ENCODE results near the gene CYSTM1.

The CYSTM1 gene

DNA sequence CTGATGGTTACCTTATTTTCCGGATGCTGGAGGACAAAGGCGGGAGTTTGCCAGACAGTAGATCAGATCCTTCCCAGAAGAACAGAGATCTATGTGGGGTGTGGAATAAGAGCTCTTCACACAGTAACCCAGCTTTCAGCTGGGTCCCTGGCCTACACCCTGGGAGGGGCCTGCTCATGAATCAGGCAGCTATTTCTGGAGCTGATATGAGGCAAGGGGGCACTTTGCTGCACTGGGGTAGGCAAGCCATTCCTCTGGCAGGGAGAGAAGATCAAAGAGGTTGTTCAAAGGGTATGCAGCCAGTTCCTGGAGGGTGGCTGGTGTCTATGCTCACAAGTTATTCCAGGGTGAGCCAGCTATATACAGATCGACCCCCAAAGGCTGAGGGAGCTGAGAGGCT lies 48.6 kb downstream of the CYSTM1 start:
- no peak for DNase-seq (ENCODE audit: low spot score)
- TF ChIP-seq, protein P1, sequence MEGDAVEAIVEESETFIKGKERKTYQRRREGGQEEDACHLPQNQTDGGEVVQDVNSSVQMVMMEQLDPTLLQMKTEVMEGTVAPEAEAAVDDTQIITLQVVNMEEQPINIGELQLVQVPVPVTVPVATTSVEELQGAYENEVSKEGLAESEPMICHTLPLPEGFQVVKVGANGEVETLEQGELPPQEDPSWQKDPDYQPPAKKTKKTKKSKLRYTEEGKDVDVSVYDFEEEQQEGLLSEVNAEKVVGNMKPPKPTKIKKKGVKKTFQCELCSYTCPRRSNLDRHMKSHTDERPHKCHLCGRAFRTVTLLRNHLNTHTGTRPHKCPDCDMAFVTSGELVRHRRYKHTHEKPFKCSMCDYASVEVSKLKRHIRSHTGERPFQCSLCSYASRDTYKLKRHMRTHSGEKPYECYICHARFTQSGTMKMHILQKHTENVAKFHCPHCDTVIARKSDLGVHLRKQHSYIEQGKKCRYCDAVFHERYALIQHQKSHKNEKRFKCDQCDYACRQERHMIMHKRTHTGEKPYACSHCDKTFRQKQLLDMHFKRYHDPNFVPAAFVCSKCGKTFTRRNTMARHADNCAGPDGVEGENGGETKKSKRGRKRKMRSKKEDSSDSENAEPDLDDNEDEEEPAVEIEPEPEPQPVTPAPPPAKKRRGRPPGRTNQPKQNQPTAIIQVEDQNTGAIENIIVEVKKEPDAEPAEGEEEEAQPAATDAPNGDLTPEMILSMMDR (IDR thresholded peaks at IDR 0.05), result no peak
- Histone ChIP-seq H3K27ac (peak overlapping the region in 1 of 2 donors; percentile 2), H3K4me3 (no peak overlapping the region)

DNA sequence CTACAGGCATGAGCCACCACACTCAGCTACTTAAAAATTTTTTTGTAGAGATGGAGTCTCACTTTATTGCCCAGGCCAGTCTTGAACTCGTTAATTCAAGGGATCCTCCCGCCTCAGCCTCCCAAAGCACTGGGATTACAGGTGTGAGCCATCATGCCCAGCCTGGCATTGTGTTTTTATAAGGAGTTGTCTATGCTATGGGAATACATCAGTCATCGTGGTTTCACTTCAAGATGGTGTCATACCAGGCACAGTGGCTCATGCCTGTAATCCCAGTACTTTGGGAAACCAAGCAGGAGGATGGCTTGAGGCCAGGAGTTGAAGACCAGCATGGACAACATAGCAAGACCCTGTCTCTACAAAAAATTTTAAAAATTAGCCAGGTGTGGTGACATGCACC lies 49.7 kb downstream of the CYSTM1 start:
- TF ChIP-seq, protein P1 (IDR thresholded peaks at IDR 0.05), result no peak
- no peak overlapping the region for H3K4me3 ChIP-seq
- no peak overlapping the region for H3K27ac ChIP-seq
- no peak for DNase-seq (ENCODE audit: low spot score)

DNA sequence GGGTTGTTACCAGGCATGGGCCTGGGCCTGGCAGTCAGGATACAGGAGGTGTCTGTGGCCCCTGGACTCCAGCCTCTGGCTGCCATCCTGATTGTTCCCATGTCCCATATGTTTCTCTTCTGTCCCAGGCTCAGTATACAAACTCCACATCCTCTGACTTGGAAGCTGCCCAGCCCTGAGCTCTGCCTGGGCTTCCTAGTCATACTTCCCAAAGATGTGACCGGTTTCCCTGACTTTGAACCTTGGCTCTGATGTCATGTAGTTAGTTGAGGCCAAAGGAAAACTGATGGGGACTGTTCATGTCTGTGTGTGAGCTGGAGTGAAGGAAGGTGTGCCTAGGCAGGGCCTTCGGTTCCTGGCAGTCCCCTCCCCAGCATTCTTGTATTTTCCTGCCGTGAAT lies 50.4 kb downstream of the CYSTM1 start:
- TF ChIP-seq, protein P1 (IDR thresholded peaks at IDR 0.05), result no peak
- Histone ChIP-seq H3K27ac (no peak overlapping the region), H3K4me3 (no peak overlapping the region)
- no peak for DNase-seq (ENCODE audit: low spot score)

DNA sequence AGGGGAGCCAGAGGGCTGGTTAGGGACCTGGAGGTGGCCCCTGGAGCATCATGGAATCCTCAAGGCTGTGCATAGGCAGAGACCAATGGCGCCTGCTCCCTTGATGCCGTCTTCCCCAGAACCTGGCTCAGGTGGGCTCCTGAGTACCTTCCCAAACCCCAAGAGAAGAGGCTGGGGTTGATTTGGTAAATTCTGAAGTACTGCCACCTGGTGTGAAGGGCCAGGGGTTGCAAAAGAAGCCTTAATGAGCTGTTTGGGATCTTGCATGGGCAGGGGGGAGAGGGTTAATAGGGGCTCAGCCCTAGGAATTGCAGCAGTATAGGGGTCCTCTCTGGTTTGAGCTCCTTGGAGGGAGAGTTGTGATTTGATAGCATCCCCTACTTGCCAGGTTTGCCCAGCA lies 52.1 kb downstream of the CYSTM1 start:
- TF ChIP-seq, protein P1 (IDR thresholded peaks at IDR 0.05), result no peak
- DNase-seq (ENCODE audit: low spot score), result no peak
- Histone ChIP-seq H3K4me3 (no peak overlapping the region), H3K27ac (no peak overlapping the region)

DNA sequence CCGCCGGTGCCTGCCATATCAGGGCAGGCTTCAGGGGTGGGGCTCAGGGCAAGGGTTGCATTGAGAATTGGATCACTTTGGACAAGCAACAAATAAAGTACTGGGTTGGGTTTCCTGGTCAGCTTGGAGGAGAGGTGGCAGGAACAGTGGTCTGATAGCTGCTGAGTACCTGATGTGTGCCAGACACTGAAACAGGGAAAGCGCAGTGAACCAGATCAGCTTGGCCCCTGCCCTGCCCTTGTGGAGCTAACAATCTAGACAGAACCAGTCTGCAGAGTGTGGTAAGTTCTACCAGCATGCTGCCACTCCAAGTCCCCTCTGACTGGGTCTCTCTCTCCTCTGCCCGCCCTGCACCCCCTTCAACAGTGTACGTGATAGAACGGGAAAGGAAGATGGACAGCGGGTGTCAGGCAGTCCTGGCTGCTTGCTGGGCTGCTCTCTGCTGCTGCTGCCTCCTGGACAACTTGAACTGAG lies 53.4 kb downstream of the CYSTM1 start:
- H3K4me3 ChIP-seq, result no peak overlapping the region
- DNase-seq (ENCODE audit: low spot score), result no peak
- TF ChIP-seq, protein P1 (IDR thresholded peaks at IDR 0.05), result no peak
- no peak overlapping the region for H3K27ac ChIP-seq

DNA sequence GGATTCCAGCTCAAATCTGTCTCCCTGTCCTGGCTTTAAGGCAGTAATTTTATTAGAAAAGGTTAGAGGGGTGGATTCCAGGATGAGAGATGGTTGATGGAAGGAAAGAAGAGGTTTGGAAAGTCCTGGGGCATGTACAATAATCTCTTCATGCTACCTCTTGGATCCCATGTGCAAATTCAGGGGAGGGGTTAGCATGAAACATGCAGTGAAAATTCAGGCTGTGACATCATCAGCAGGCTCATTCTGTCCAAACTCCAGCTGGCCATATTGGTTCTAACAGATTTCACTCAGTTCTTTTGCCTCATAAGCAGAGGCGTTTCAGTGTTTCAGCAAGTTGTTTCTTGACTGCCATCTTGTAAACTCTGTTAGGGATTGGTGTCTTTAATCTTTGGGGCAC lies 55.4 kb downstream of the CYSTM1 start:
- Histone ChIP-seq H3K27ac (no peak overlapping the region), H3K4me3 (no peak overlapping the region)
- no peak for DNase-seq (ENCODE audit: low spot score)
- TF ChIP-seq, protein P1 (IDR thresholded peaks at IDR 0.05), result no peak

DNA sequence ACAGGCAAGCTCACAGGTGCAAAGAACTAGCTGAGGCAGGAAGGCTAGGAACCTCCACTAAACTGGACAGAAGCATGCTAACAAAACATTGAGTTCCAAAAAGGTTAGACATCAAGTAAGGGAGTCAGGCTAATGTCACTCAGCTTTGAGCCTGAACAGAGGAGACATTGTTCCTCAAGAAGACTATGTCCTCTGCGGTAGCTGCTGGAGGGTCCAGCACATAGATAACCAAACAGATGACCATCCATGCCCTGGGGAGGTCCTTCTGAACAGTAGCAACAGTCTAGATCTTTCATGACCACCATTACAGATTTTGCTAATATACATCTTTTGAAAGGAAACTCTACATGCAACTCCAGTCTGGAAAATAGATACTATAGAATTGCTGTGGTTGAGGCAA lies 57.7 kb downstream of the CYSTM1 start:
- TF ChIP-seq, protein P1 (IDR thresholded peaks at IDR 0.05), result no peak
- DNase-seq (ENCODE audit: low spot score), result no peak
- Histone ChIP-seq H3K4me3 (no peak overlapping the region), H3K27ac (no peak overlapping the region)
